ENCODE data around the gene BNIP5.

GRCh38 chr6:36361071-36361470, 24.4 kb upstream of the BNIP5 start:
- TF ChIP-seq CTCF (IDR thresholded peaks at IDR 0.05; ENCODE audit: borderline replicate concordance, extremely low read depth, low read length, poor library complexity, severe bottlenecking), result no peak
- TF ChIP-seq EZH2 (IDR thresholded peaks at IDR 0.05; ENCODE audit: borderline replicate concordance, low read depth, low read length, severe bottlenecking), result no peak
